ENCODE data around the gene STRN.

The STRN gene

GRCh38 chr2:36886664-36887063 is 79.7 kb downstream of the STRN start:
- FAIRE-seq: no peak
- TF ChIP-seq TAF1 (IDR thresholded peaks at IDR 0.05; ENCODE audit: borderline replicate concordance, low read depth, low read length) (no peak), POLR2AphosphoS5 (IDR thresholded peaks at IDR 0.05; ENCODE audit: low read depth, low read length) (no peak), POLR2A (IDR thresholded peaks at IDR 0.05; ENCODE audit: low read depth, low read length) (no peak)
- DNase-seq (ENCODE audit: insufficient read length): no peak

- TF ChIP-seq POLR2AphosphoS5 (IDR thresholded peaks at IDR 0.05; ENCODE audit: low read depth, low read length) (no peak), POLR2A (IDR thresholded peaks at IDR 0.05; ENCODE audit: low read depth, low read length) (no peak), TAF1 (IDR thresholded peaks at IDR 0.05; ENCODE audit: borderline replicate concordance, low read depth, low read length) (no peak)
- DNase-seq (ENCODE audit: insufficient read length): no peak
- FAIRE-seq: no peak
Observed at GRCh38 chr2:36885605-36886004, 80.7 kb downstream of the STRN start.

DNA sequence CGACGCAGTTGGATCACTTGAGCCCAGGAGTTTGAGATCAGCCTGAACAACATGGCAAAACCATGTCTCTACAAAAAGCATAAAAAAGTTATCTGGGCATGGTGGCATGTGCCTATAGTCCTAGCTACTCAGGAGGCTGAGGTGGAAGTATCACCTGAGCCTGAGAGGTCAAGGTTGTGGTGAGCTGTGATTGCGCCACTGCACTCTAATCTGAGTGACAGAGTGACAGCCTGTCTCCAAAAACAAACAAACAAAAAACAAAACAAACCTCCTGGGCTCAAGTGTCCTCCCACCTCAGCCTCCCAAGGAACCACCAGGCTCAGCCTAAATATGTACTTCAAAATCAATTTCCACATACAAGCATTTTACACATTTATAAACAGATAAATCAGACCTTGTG is 83.8 kb downstream of the STRN start:
- no peak for FAIRE-seq
- no peak for DNase-seq (ENCODE audit: insufficient read length)
- TF ChIP-seq TAF1 (IDR thresholded peaks at IDR 0.05; ENCODE audit: borderline replicate concordance, low read depth, low read length) (no peak), POLR2AphosphoS5 (IDR thresholded peaks at IDR 0.05; ENCODE audit: low read depth, low read length) (no peak), POLR2A (IDR thresholded peaks at IDR 0.05; ENCODE audit: low read depth, low read length) (no peak)

- no peak for FAIRE-seq
- no peak for TF ChIP-seq POLR2A (IDR thresholded peaks at IDR 0.05; ENCODE audit: low read depth, low read length)
- no peak for TF ChIP-seq TAF1 (IDR thresholded peaks at IDR 0.05; ENCODE audit: borderline replicate concordance, low read depth, low read length)
- no peak for DNase-seq (ENCODE audit: insufficient read length)
Observed at GRCh38 chr2:36881816-36882215, 84.5 kb downstream of the STRN start.

DNA sequence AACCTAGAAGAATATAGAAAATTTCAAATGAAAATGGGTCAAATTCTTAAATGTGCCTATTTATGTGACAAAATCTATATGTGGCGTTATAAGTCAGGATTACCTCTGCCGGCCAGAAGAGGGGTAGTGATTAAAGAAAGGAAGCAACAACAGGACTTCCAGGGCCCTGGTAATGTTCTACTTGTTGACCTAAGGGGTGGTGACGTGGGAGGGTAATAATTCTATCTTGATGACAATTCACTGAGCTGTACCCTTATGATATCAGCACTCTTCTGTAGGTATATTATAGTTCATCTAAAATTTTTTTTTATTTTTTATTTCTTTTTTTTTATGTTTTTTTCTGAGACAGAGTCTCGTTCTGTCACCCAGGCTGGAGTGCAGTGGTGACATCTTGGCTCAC is 87.9 kb downstream of the STRN start:
- TF ChIP-seq TAF1 (IDR thresholded peaks at IDR 0.05; ENCODE audit: borderline replicate concordance, low read depth, low read length) (no peak), POLR2A (IDR thresholded peaks at IDR 0.05; ENCODE audit: low read depth, low read length) (no peak), POLR2AphosphoS5 (IDR thresholded peaks at IDR 0.05; ENCODE audit: low read depth, low read length) (no peak)
- FAIRE-seq (no peak), DNase-seq (ENCODE audit: insufficient read length) (no peak)

GRCh38 chr2:36871068-36871707 is 95.1 kb downstream of the STRN start:
- FAIRE-seq: peak; percentile 9
- DNase-seq (ENCODE audit: insufficient read length): no peak
- no peak for TF ChIP-seq POLR2A (IDR thresholded peaks at IDR 0.05; ENCODE audit: low read depth, low read length)
- TF ChIP-seq TAF1 (IDR thresholded peaks at IDR 0.05; ENCODE audit: borderline replicate concordance, low read depth, low read length): no peak
- TF ChIP-seq POLR2AphosphoS5 (IDR thresholded peaks at IDR 0.05; ENCODE audit: low read depth, low read length): no peak

- FAIRE-seq (no peak), DNase-seq (ENCODE audit: insufficient read length) (no peak)
- no peak for TF ChIP-seq TAF1 (IDR thresholded peaks at IDR 0.05; ENCODE audit: borderline replicate concordance, low read depth, low read length)
- TF ChIP-seq POLR2AphosphoS5 (IDR thresholded peaks at IDR 0.05; ENCODE audit: low read depth, low read length): no peak
- no peak for TF ChIP-seq POLR2A (IDR thresholded peaks at IDR 0.05; ENCODE audit: low read depth, low read length)
Observed at GRCh38 chr2:36869606-36870005, 96.7 kb downstream of the STRN start.

- TF ChIP-seq TAF1 (IDR thresholded peaks at IDR 0.05; ENCODE audit: borderline replicate concordance, low read depth, low read length): no peak
- no peak for TF ChIP-seq POLR2AphosphoS5 (IDR thresholded peaks at IDR 0.05; ENCODE audit: low read depth, low read length)
- no peak for TF ChIP-seq POLR2A (IDR thresholded peaks at IDR 0.05; ENCODE audit: low read depth, low read length)
- FAIRE-seq: no peak
Observed at GRCh38 chr2:36861896-36862295, 104.4 kb downstream of the STRN start.

GRCh38 chr2:36859366-36859792 is 107.0 kb downstream of the STRN start:
- DNase-seq (ENCODE audit: insufficient read length): no peak
- no peak for FAIRE-seq

More at GRCh38 chr2:36861896-36862295, 104.4 kb downstream of the STRN start:
- DNase-seq (ENCODE audit: insufficient read length): no peak

DNA sequence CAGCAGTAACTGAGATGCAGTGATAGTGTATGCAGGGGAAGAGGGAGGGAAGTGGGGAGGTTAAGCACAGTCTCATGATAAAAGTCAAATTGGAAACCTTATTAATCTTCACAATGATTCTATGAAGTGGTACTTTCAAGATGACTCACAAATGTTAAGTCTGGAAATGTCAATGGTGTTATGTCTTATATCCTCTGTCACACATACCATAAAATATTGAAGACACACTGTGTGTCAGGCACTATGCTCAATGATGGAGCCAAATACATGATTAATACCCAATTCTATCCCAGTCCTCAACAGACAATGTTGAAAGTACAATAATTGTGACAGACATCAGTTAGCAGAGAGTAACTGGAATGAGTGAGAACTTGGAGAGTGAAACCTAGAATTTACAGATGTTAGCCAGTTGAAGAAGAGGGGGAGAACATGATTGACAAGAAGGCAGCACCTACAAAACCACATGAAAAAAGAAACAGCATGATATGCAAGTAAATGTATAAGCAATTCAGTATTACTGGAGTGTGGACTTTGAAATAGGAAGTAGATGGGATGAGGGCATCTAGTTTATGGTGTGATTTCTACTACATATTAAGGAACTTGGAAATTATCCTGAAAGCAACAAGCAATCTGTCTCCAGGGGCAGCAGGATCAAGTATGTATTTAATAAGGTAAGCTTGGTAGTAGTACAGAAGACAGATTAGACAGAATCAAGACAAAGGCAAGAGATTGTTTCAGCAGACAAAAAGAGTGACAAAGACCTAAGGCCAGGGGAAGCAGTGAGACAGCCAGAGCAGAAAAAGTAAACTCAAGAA is 107.6 kb downstream of the STRN start:
- FAIRE-seq (peak; percentile 78), DNase-seq (ENCODE audit: insufficient read length) (peak; percentile 5)
- TF ChIP-seq POLR2A (IDR thresholded peaks at IDR 0.05; ENCODE audit: low read depth, low read length) (no peak), TAF1 (IDR thresholded peaks at IDR 0.05; ENCODE audit: borderline replicate concordance, low read depth, low read length) (no peak), POLR2AphosphoS5 (IDR thresholded peaks at IDR 0.05; ENCODE audit: low read depth, low read length) (no peak)

More at GRCh38 chr2:36859366-36859792, 107.0 kb downstream of the STRN start:
- no peak for TF ChIP-seq POLR2A (IDR thresholded peaks at IDR 0.05; ENCODE audit: low read depth, low read length)
- no peak for TF ChIP-seq POLR2AphosphoS5 (IDR thresholded peaks at IDR 0.05; ENCODE audit: low read depth, low read length)
- no peak for TF ChIP-seq TAF1 (IDR thresholded peaks at IDR 0.05; ENCODE audit: borderline replicate concordance, low read depth, low read length)

GRCh38 chr2:36857713-36858112 is 108.6 kb downstream of the STRN start:
- TF ChIP-seq TAF1 (IDR thresholded peaks at IDR 0.05; ENCODE audit: borderline replicate concordance, low read depth, low read length) (no peak), POLR2A (IDR thresholded peaks at IDR 0.05; ENCODE audit: low read depth, low read length) (no peak), POLR2AphosphoS5 (IDR thresholded peaks at IDR 0.05; ENCODE audit: low read depth, low read length) (no peak)
- DNase-seq (ENCODE audit: insufficient read length) (no peak), FAIRE-seq (peak; percentile 30)

- FAIRE-seq: no peak
- DNase-seq (ENCODE audit: insufficient read length): no peak
- no peak for TF ChIP-seq POLR2A (IDR thresholded peaks at IDR 0.05; ENCODE audit: low read depth, low read length)
- TF ChIP-seq TAF1 (IDR thresholded peaks at IDR 0.05; ENCODE audit: borderline replicate concordance, low read depth, low read length): no peak
- no peak for TF ChIP-seq POLR2AphosphoS5 (IDR thresholded peaks at IDR 0.05; ENCODE audit: low read depth, low read length)
Observed at GRCh38 chr2:36855429-36855828, 110.9 kb downstream of the STRN start.

Data from GM12892 (cell line).